IPS DF 6.9 (cell line): ENCODE measurements around the gene CLSTN3.
A peak's percentile ranks its signal among the peaks of the same experiment; 100 is the strongest.

Experiments
- DNase-seq: peaks from one replicate; pipeline ENCODE4 v3.0.0-alpha.2; 2013; ENCODE audit warnings: low read depth, low spot score
- H3K27ac ChIP-seq: one replicate; pipeline ENCODE4 v1.5.1; 2013; ENCODE audit warnings: low read length, control low read depth
- H3K27me3 ChIP-seq: 2 replicates; pipeline ENCODE4 v1.6.1; 2013; ENCODE audit warnings: mild to moderate bottlenecking, low read length; ENCODE audit not compliant: control insufficient read depth, insufficient read depth
- H3K36me3 ChIP-seq: 2 replicates; pipeline ENCODE4 v1.6.1; 2013; ENCODE audit warnings: low read length; ENCODE audit not compliant: control insufficient read depth, insufficient read depth
- H3K4me1 ChIP-seq: 2 replicates; pipeline ENCODE4 v1.6.1; 2013; ENCODE audit warnings: low read length; ENCODE audit not compliant: control insufficient read depth, insufficient read depth
- H3K4me3 ChIP-seq: 2 replicates; pipeline ENCODE4 v1.5.1; 2013; ENCODE audit warnings: mild to moderate bottlenecking, low read length
- H3K9me3 ChIP-seq: 2 replicates; pipeline ENCODE4 v1.6.1; 2013; ENCODE audit warnings: low read length, inconsistent platforms; ENCODE audit not compliant: control insufficient read depth, insufficient read depth
- WGBS: extraction: QIAGEN DNeasy Blood & Tissue Kit; methylation state at CpG from one replicate; pipeline ENCODE4 v1.1.7; 2013; ENCODE audit warnings: mixed read lengths, missing lambda C conversion rate; ENCODE audit not compliant: insufficient read length, insufficient coverage; 5-methylcytosine and 5-hydroxymethylcytosine counted together

CLSTN3 gene

DNA sequence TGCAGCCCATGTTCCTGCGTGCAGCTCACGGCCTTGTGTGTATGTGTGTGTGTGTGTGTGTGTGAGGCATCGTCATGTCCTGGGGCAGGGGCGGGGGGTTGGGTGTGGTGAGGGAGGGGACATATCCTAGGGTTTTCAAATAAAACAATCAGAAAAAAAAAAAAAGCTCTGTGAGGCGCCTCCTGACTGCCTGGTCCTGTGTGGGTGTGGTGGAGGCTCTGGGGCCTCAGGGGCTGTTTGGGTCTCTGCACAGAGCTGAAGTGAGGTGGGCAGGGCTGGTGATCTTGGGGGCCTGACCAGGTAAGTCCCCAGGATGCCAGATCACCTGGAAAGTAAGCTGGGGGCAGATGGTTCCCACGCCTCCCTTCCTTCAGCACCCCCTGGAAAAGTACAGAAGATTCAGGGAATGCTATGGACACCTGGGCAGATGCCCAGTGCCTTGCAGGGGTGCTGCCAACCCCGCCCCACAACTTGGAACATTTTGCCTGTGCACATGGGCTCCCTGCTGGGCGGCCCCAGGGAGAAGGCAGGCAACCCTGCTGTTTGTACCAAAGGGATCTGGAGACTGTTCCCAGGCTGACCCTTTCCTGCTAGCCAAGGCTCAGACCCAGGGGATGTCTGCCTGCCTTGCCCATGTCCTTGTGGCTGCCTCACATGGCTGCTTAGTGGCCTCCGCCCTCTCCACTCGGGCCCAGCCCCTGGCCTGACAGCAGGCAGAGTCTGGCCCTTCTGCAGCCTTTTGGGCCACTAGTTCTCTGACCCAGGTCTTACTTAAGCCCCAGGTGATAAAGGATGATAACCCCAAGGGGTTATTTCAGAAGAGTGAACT is 28.8 kb downstream of the CLSTN3 start:
- Histone ChIP-seq H3K9me3 (no peaks in the 10 kb centered on the region), H3K27me3 (no peaks in the 10 kb centered on the region), H3K4me1 (no peaks in the 10 kb centered on the region), H3K36me3 (peaks cover 1% of the 10 kb centered on the region; the same call in 1 of the 2 replicates), H3K4me3 (no peak overlapping the region), H3K27ac (no peak overlapping the region)
- DNase-seq, result no peak
- no CpG with 5 or more reads among the region's 10 CpGs for WGBS

DNA sequence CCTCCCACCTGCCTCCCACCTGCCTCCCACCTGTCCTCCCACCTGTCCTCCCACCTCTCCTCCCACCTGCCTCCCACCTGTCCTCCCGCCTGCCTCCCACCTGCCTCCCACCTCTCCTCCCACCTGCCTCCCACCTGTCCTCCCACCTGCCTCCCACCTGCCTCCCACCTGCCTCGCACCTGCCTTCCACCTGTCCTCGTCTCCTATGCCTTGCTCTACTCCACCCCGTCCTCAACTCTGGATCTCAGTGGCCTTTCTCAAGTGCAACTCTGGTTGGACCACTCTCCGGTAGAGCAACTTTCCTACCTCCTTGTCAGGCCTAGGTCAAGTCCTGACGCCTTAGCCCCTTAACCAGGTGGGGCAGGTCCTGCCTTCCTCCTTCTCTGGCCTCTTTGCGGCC is 30.0 kb downstream of the CLSTN3 start:
- H3K4me3 ChIP-seq, result no peak overlapping the region
- H3K9me3 ChIP-seq, result peaks cover 1% of the 10 kb centered on the region; the same call in 1 of the 2 replicates
- no peak overlapping the region for H3K27ac ChIP-seq
- H3K36me3 ChIP-seq, result no peaks in the 10 kb centered on the region
- no peaks in the 10 kb centered on the region for H3K27me3 ChIP-seq
- WGBS, result no CpG with 5 or more reads among the region's 7 CpGs
- DNase-seq, result no peak
- no peaks in the 10 kb centered on the region for H3K4me1 ChIP-seq

DNA sequence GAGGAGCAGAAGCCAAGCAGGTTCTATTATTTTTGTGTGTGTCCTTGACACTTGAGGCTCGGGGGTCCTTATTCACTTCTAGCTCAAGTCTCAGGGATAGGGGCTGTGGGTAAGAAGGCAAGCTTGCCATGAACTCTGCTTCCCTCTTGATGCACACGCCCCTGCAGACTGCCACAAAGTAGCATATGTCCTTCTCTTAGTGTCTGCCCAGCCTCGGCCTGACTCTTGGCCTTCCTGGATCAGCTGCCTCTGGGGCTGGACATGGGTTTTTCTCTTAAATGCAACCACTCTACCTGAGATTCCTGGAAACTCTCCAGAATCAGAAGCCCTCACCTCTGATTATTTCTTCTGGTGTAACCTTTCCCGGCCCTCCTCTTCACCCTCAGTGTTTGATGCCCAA is 31.2 kb downstream of the CLSTN3 start:
- Histone ChIP-seq H3K9me3 (peaks cover 1% of the 10 kb centered on the region; the same call in 1 of the 2 replicates), H3K27ac (no peak overlapping the region), H3K36me3 (no peaks in the 10 kb centered on the region), H3K4me1 (no peaks in the 10 kb centered on the region), H3K4me3 (no peak overlapping the region), H3K27me3 (no peaks in the 10 kb centered on the region)
- no CpG with 5 or more reads among the region's 4 CpGs for WGBS
- DNase-seq, result no peak

- Histone ChIP-seq H3K4me1 (no peaks in the 10 kb centered on the region), H3K27me3 (no peaks in the 10 kb centered on the region), H3K36me3 (no peaks in the 10 kb centered on the region), H3K4me3 (no peak overlapping the region), H3K9me3 (peaks cover 1% of the 10 kb centered on the region; the same call in 1 of the 2 replicates), H3K27ac (no peak overlapping the region)
- DNase-seq, result no peak
- no CpG with 5 or more reads among the region's 5 CpGs for WGBS
These were observed 31.6 kb downstream of the CLSTN3 start for GRCh38 chr12:7161811-7162210.

GRCh38 chr12:7162691-7163114 is 32.5 kb downstream of the CLSTN3 start:
- H3K9me3 ChIP-seq, result peaks cover 1% of the 10 kb centered on the region
- no peak overlapping the region for H3K4me3 ChIP-seq
- WGBS, result no CpG with 5 or more reads among the region's 19 CpGs
- H3K36me3 ChIP-seq, result no peaks in the 10 kb centered on the region
- no peaks in the 10 kb centered on the region for H3K27me3 ChIP-seq
- DNase-seq, result peak; percentile 55
- H3K27ac ChIP-seq, result no peak overlapping the region
- no peaks in the 10 kb centered on the region for H3K4me1 ChIP-seq

DNA sequence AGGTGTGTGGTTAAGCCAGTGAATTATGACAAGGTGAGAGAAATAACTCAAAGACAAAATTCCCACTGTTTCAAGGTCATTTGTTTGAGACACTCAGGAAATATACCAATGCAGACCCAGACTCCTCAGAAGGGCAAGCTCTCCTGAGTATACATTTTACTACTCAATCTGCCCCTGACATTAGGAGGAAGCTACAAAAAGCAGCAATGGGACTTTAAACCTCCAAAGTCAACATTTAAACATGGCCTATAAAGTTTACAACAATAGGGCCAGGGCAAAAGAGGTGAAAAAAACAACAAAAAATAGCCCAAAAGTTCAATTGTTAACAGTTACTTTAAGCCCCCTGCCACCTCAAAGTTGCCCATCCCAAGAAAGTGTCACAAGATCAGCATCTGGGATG is 39.8 kb downstream of the CLSTN3 start:
- no peak for DNase-seq
- H3K9me3 ChIP-seq, result peaks cover 9% of the 10 kb centered on the region

DNA sequence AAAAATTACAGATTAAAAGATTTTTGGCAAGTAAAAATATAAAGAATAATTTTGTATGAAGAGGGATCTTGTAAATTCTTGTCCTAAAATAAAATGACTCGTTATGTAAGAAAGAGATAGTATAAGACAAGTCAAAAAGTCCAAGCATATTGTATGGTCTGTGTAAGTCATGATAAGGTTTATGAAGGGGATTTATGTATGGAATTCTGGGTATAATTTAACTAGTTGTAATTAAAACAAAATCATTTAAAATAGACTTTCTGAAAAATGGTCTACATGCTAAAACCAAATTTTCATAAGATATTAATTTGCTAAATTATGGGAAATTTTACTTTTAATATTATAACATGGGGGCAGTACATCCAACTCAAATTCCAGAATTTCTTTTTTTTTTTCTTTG is 41.7 kb downstream of the CLSTN3 start:
- H3K9me3 ChIP-seq, result peaks cover 8% of the 10 kb centered on the region
- no peaks in the 10 kb centered on the region for H3K27me3 ChIP-seq
- no peaks in the 10 kb centered on the region for H3K4me1 ChIP-seq
- no peak overlapping the region for H3K27ac ChIP-seq
- no peak overlapping the region for H3K4me3 ChIP-seq
- no peaks in the 10 kb centered on the region for H3K36me3 ChIP-seq
- DNase-seq, result no peak
- 100% methylated on average over 1 of the region's 1 CpG for WGBS

More for the DNA sequence above, 39.8 kb downstream of the CLSTN3 start:
- Histone ChIP-seq H3K27ac (no peak overlapping the region), H3K36me3 (no peaks in the 10 kb centered on the region), H3K4me1 (no peaks in the 10 kb centered on the region), H3K4me3 (no peak overlapping the region), H3K27me3 (no peaks in the 10 kb centered on the region)

GRCh38 chr12:7175493-7175892 is 45.3 kb downstream of the CLSTN3 start:
- no peak overlapping the region for H3K27ac ChIP-seq
- H3K27me3 ChIP-seq, result no peaks in the 10 kb centered on the region
- H3K4me1 ChIP-seq, result no peaks in the 10 kb centered on the region
- no peaks in the 10 kb centered on the region; the same call in 1 of the 2 replicates for H3K9me3 ChIP-seq
- no peak for DNase-seq
- no peaks in the 10 kb centered on the region for H3K36me3 ChIP-seq
- no peak overlapping the region for H3K4me3 ChIP-seq

- WGBS, result no CpG with 5 or more reads among the region's 2 CpGs
- Histone ChIP-seq H3K27me3 (no peaks in the 10 kb centered on the region), H3K9me3 (no peaks in the 10 kb centered on the region; the same call in 1 of the 2 replicates), H3K36me3 (no peaks in the 10 kb centered on the region), H3K4me1 (no peaks in the 10 kb centered on the region), H3K4me3 (no peak overlapping the region), H3K27ac (no peak overlapping the region)
- DNase-seq, result no peak
These were observed 46.4 kb downstream of the CLSTN3 start for GRCh38 chr12:7176595-7176994.

DNA sequence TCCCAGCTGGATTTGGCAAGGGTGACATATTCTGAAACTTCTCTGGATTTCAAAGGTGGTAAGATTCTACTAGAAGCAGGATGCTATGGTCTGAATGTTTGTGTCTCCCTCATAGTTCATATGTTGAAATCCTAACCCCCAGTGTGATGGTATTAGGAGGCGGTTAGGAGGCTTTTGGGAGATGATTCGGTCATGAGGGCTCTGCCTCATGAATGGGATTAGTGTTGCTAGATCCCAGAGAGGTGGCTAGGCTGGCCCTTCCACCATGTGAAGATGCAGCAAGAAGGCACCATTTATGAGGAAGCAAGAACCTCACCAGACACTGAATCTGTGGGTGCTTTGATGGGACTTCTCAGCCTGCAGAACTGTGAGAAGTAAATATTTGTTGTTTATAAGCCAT is 48.3 kb downstream of the CLSTN3 start:
- H3K4me3 ChIP-seq, result no peak overlapping the region
- H3K4me1 ChIP-seq, result no peaks in the 10 kb centered on the region
- H3K36me3 ChIP-seq, result no peaks in the 10 kb centered on the region
- DNase-seq, result no peak
- H3K27me3 ChIP-seq, result no peaks in the 10 kb centered on the region
- WGBS, result no CpG with 5 or more reads among the region's 2 CpGs
- H3K27ac ChIP-seq, result no peak overlapping the region
- H3K9me3 ChIP-seq, result no peaks in the 10 kb centered on the region

DNA sequence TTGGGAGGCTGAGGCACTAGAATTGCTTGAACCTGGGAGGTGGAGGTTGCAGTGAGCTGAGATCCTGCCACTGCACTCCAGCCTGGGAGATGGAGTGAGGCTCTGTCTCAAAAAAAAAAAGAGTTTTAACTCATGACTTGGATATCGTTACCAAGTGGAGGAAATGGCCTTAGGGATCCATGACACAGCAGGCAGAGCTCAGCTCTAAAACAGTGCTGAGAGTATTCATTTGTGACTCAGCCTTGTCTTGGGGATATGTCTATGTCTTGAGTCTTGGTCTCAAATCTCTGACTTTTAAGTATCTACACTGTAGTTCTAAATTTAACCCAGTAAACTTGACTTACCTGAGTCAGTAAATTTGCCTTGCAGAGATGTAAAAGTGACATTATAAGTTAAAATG is 50.5 kb downstream of the CLSTN3 start:
- Histone ChIP-seq H3K27me3 (no peaks in the 10 kb centered on the region), H3K4me3 (no peak overlapping the region), H3K4me1 (no peaks in the 10 kb centered on the region), H3K27ac (no peak overlapping the region), H3K9me3 (no peaks in the 10 kb centered on the region), H3K36me3 (no peaks in the 10 kb centered on the region)
- no CpG with 5 or more reads among the region's 1 CpG for WGBS
- DNase-seq, result no peak
